HG03066 (cell line): Measurements from ENCODE around the gene B4GALT5.
"Not testable (repeated sequence)": the region's sequence is repeated elsewhere in the genome, so short reads cannot be mapped to it uniquely, and the experiment has no call there.

Experiments
- ATAC-seq: cut with Tn5 transposase; IDR thresholded peaks from one replicate; pipeline ENCODE4 v1.9.1; 2021; ENCODE audit warnings: low read depth; ENCODE audit not compliant: unreplicated experiment

B4GALT5 gene

DNA sequence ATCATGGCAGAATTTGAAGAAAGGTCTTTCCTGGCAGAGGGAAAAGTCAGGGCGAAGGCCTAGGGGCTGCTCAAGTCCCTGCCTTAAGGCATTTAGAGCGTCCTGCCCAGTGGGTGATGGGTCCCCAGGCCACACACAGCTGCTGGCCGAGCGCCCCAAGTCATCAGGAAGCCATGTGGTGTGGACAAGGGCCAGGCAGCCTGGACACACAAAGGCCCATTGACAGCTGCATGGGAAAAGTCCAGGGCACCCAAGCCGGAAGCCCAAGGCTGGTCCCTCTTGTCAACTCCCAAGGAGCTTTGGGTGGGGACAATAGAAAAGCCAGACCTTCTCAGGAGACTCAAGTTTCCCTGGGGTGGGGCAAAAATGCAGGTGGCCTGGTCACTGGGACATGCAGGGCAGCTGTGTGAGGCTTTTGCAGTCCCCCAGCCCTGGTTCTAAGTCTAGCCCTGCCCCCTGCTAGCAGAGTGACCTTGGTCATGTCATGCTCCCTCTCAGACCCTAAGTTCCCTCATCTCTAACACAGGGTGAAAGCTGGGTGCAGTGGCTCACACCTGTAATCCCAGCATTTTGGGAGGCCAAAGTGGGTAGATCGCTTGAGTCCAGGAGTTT, 101.4 kb downstream of the B4GALT5 start:
- no peak for ATAC-seq

GRCh38 chr20:49611539-49612126, 102.0 kb downstream of the B4GALT5 start:
- ATAC-seq, result not testable (repeated sequence)

GRCh38 chr20:49610691-49611538, 102.8 kb downstream of the B4GALT5 start:
- ATAC-seq, result no peak

DNA sequence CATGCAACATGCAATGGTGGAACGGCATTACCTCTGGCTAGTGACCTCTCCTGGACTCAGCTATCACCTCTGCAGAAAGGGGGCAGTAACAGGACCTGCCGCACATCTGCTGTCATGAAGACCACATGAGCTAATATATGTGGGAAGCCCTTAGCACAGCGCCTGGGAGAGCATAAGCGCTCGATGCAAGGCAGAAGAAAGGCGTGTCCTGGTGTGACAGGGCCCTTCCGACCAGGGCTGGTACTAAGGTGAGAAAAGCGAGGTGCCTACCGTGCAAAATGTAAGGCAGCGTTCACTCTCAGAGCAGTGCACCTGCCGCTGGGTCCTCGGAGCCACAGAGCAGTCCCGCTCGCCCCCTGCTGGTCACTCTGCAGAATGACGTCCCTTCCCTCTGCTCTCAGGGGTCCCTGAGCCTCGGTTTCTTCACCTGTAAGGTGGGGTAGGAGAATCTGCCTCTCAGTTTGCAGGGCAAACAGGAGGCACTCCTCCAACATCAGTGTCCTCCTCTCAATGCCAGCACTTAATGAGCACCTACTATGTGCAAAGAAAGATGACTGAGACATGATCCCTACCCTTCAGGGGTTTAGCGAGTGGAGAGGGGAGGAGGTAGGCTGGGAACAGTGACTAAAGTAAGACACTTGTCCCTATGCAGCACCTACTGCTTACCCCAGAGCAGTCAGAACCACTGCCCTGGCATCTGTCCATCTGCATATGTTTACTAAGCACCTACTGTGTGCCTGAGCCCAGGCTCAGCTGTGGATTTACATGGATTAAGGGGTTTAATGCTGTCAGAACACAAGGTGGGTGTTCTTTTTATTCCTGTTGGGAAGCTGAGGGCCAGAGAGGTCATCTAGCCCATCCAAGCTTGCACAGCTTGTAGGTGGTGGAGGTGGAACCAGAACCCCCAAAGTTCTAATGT, 104.7 kb downstream of the B4GALT5 start:
- ATAC-seq, result no peak

- ATAC-seq, result no peak
Observed at GRCh38 chr20:49607568-49607967, 106.1 kb downstream of the B4GALT5 start.

DNA sequence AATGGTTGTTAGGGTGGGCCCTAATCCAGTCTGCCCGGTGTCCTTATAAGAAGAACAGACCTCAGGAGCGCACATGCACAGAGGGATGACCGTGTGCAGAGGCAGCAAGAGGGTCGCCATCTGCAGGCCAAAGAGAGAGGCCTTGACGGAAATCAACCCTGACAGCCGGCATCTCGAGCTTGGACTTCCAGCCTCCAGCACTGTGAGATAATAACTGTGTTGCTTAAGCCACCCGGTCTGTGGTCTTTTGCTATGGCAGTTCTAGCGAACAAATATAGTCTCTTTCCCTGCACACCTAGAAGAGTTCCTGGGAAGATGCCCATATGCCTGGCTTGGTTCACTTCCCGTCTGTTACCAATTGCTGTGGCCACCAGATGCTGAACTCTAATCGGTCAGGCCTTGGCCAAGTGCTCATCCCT, 110.5 kb downstream of the B4GALT5 start:
- no peak for ATAC-seq

DNA sequence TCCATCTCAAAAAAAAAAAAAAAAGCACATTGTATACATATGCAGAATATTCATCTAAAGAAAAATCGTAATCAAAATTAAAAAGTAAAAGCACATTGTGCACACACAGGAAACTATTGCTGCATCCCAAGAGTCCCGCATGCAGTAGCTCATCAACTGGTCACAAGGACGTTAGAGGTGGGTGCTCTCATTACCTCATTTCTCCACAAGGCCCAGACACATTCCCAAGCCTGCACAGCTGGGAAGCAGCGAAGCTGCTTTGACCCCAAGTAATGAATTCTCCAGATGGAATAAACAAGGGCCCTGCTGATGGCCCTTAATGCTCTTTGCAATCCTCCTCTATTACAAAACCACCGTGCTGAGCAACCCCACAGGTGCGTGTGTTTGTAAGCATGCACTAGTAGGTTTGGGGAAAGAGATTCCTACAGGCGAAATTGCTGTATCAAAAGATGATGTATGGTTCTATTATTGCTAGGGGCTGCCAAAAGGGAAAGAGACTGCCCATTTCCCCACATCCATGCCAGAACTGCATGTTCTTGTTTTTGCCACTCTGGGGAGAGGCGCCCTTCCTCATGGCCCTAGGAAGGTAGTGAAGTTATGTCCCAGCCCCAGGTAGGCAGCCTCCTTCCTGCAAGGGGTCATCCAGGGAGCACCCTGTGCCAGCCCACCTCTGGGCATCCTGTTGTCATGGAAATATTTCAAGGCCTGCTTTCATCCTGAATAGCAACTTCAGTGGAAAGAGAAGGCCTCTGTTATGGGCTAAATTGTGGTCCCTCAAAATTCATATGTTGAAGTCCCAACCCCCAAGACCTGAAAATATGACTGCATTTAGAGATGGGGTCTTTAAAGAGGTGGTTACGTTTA, 111.1 kb downstream of the B4GALT5 start:
- ATAC-seq, result no peak

GRCh38 chr20:49601153-49601924, 112.3 kb downstream of the B4GALT5 start:
- no peak for ATAC-seq

DNA sequence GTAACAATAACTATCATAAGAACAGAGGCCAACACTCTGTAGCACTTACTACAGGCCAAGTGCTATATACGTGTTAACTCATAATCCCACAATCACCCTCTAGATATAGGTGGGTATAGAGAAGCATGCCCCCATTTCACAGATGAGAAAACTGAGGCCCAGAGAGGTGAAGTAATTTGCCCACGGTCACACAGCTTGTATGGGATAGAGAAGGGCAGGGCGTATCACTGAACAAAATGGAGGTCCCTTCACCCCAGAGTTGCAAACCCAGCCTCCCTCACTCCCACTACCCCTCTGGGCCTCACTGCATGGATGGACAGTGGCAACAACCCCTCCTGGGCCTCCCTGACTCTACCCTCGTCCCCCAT, 113.9 kb downstream of the B4GALT5 start:
- ATAC-seq, result no peak

- no peak for ATAC-seq
Observed at GRCh38 chr20:49597825-49598395, 115.8 kb downstream of the B4GALT5 start.

GRCh38 chr20:49595811-49596561, 117.7 kb downstream of the B4GALT5 start:
- no peak for ATAC-seq

DNA sequence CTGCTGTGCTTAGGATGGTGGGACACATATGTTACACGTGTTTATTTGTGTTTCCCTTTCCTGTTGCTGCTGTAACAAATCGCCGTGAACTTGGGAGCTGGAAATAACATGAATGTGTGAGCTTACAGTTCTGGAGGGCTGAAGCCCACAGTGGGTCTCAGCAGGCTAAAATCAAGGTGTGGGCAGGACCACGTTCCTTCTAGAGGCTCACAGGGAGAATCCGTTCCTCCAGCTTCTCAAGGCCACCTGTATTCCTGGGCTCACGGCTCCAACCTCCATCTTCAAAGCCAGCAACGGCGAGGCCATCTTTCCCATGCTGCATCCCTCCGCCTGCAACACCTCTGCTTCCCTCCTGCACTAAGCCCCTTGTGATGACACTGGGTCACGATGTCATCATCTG, 118.3 kb downstream of the B4GALT5 start:
- no peak for ATAC-seq

- ATAC-seq, result no peak
Observed at GRCh38 chr20:49594931-49595315, 118.8 kb downstream of the B4GALT5 start.

GRCh38 chr20:49594143-49594930, 119.3 kb downstream of the B4GALT5 start:
- no peak for ATAC-seq

DNA sequence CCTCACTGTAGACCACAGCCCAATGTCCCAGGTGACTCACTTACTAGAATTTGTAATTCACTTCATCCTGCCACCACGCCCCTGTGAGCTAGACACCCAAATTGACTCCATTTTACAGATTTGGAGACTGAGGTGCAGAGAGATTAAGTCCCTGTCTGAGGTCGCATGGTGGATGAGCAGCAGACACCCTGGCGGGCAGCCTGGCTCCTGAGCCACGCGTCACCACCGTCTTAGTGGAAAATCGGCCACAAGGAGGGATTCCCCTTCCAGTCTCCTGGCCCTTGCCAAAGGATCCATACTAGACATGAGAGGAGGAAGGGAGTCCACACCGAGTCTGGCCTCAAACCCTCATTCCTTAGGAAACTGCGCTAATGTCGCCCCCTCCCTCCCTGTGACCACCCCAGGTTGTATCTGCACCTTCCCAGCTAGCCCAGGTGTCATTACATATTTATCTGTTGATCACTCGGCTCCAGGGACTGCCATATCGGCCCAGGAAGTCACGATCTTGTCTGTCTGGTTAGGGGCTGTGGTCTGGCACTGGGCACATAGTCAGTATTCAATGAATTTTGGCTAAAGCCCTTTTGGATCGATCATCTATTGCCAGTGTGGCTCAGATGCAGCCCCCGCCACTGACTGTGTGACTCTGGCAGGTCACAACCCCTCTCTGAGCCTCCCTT, 120.1 kb downstream of the B4GALT5 start:
- ATAC-seq, result no peak

- no peak for ATAC-seq
Observed at GRCh38 chr20:49592120-49592519, 121.6 kb downstream of the B4GALT5 start.
